OCI-LY3 (cell line): ENCODE data around the gene SSC5D.

Experiments
- H2AFZ ChIP-seq: fragments of 200-600, 300-600 bp; shearing (Covaris generic); 2 replicates; pipeline ENCODE4 v1.6.0; 2014; ENCODE audit warnings: antibody characterized with exemption, low read depth, low read length
- H3K27ac ChIP-seq: fragments of 200-600, 300-600 bp; sonication (generic); 2 replicates; pipeline ENCODE4 v1.5.1; 2014; ENCODE audit warnings: mild to moderate bottlenecking, low read length, moderate library complexity, mixed read lengths
- H3K27me3 ChIP-seq: fragments of 200-600, 300-600 bp; sonication (generic); 2 replicates; pipeline ENCODE4 v1.6.1; 2014; ENCODE audit warnings: low read depth, low read length, mixed read lengths
- H3K36me3 ChIP-seq: fragments of 200-600, 300-600 bp; sonication (generic); replicated peaks from 2 replicates; pipeline ENCODE3; 2014; ENCODE audit warnings: low read depth, low read length, mixed read lengths
- H3K4me1 ChIP-seq: fragments of 300-600, 200-600 bp; sonication (generic); 2 replicates; pipeline ENCODE4 v1.6.1; 2014; ENCODE audit warnings: low read length, mixed read lengths
- H3K4me2 ChIP-seq: fragments of 200-600, 300-600 bp; sonication (generic); 2 replicates; pipeline ENCODE4 v1.6.1; 2014; ENCODE audit warnings: low read length, mixed read lengths
- H3K4me3 ChIP-seq: fragments of 300-600, 200-600 bp; sonication (generic); 2 replicates; pipeline ENCODE4 v1.5.1; 2014; ENCODE audit warnings: antibody characterized with exemption, mild to moderate bottlenecking, low read length, moderate library complexity
- H3K79me2 ChIP-seq: fragments of 300-600, 200-600 bp; shearing (Covaris generic); 2 replicates; pipeline ENCODE4 v1.6.1; 2014; ENCODE audit warnings: mild to moderate bottlenecking, low read length, mixed read lengths
- H3K9ac ChIP-seq: fragments of 300-600, 200-600 bp; shearing (Covaris generic); 2 replicates; pipeline ENCODE4 v1.6.0; 2014; ENCODE audit warnings: mild to moderate bottlenecking, low read length, moderate library complexity
- H3K9me3 ChIP-seq: fragments of 200-600, 300-600 bp; shearing (Covaris generic); 2 replicates; pipeline ENCODE4 v1.6.1; 2014; ENCODE audit warnings: low read length, mixed read lengths; ENCODE audit not compliant: insufficient read depth
- H4K20me1 ChIP-seq: fragments of 200-600, 300-600 bp; sonication (generic); 2 replicates; pipeline ENCODE4 v1.6.1; 2016; ENCODE audit warnings: low read length, mixed read lengths; ENCODE audit not compliant: insufficient read depth
- CTCF ChIP-seq: fragments of 200-600, 300-600 bp; sonication (generic); IDR thresholded peaks from 2 replicates; pipeline ENCODE4 v1.5.1; 2014; ENCODE audit warnings: antibody characterized with exemption, low read length, low read depth
- EZH2phosphoT487 ChIP-seq: fragments of 200-600 bp; shearing (Covaris generic); IDR thresholded peaks from 2 replicates; pipeline ENCODE4 v1.6.1; 2018; ENCODE audit warnings: antibody characterized with exemption, mixed run types, low read depth

Gene SSC5D

GRCh38 chr19:55449469-55449868 is 38.8 kb upstream of the SSC5D start:
- H3K36me3 ChIP-seq: peaks cover 3% of the 10 kb centered on the region
- H3K27ac ChIP-seq: no peak overlapping the region
- no peak overlapping the region for H2AFZ ChIP-seq
- TF ChIP-seq EZH2phosphoT487 (no peak), CTCF (no peak)
- no peaks in the 10 kb centered on the region for H4K20me1 ChIP-seq
- H3K4me1 ChIP-seq: no peaks in the 10 kb centered on the region
- no peaks in the 10 kb centered on the region for H3K79me2 ChIP-seq
- no peak overlapping the region for H3K4me2 ChIP-seq
- no peaks in the 10 kb centered on the region for H3K9me3 ChIP-seq
- no peak overlapping the region for H3K9ac ChIP-seq
- no peak overlapping the region for H3K4me3 ChIP-seq
- no peaks in the 10 kb centered on the region for H3K27me3 ChIP-seq

- no peaks in the 10 kb centered on the region for H3K9me3 ChIP-seq
- H3K27me3 ChIP-seq: no peaks in the 10 kb centered on the region
- peaks cover 3% of the 10 kb centered on the region for H3K36me3 ChIP-seq
- no peaks in the 10 kb centered on the region for H3K4me1 ChIP-seq
- H3K4me3 ChIP-seq: no peak overlapping the region
- no peaks in the 10 kb centered on the region for H4K20me1 ChIP-seq
- no peak overlapping the region for H3K4me2 ChIP-seq
- no peak overlapping the region for H2AFZ ChIP-seq
- TF ChIP-seq CTCF (no peak), EZH2phosphoT487 (no peak)
- H3K27ac ChIP-seq: no peak overlapping the region
- no peaks in the 10 kb centered on the region for H3K79me2 ChIP-seq
- H3K9ac ChIP-seq: no peak overlapping the region
Observed at GRCh38 chr19:55451163-55451964, 36.9 kb upstream of the SSC5D start.

GRCh38 chr19:55451965-55452748 is 36.1 kb upstream of the SSC5D start:
- Histone ChIP-seq H3K36me3 (peaks cover 3% of the 10 kb centered on the region), H3K9me3 (no peaks in the 10 kb centered on the region), H3K27me3 (no peaks in the 10 kb centered on the region), H3K79me2 (no peaks in the 10 kb centered on the region), H2AFZ (no peak overlapping the region), H3K9ac (no peak overlapping the region), H3K27ac (no peak overlapping the region), H3K4me1 (no peaks in the 10 kb centered on the region), H3K4me2 (no peak overlapping the region), H4K20me1 (no peaks in the 10 kb centered on the region), H3K4me3 (no peak overlapping the region)
- TF ChIP-seq EZH2phosphoT487: no peak
- TF ChIP-seq CTCF: no peak

GRCh38 chr19:55452749-55453346 is 35.4 kb upstream of the SSC5D start:
- peaks cover 3% of the 10 kb centered on the region for H3K36me3 ChIP-seq
- no peaks in the 10 kb centered on the region for H3K4me1 ChIP-seq
- no peaks in the 10 kb centered on the region for H3K79me2 ChIP-seq
- no peak overlapping the region for H3K4me3 ChIP-seq
- no peaks in the 10 kb centered on the region for H3K9me3 ChIP-seq
- H3K4me2 ChIP-seq: no peak overlapping the region
- H3K27me3 ChIP-seq: no peaks in the 10 kb centered on the region
- TF ChIP-seq EZH2phosphoT487: no peak
- TF ChIP-seq CTCF: 0 out of 2 replicates have a peak, but pooled peaks have one; percentile 6
- H3K9ac ChIP-seq: no peak overlapping the region
- H2AFZ ChIP-seq: no peak overlapping the region
- no peaks in the 10 kb centered on the region for H4K20me1 ChIP-seq
- H3K27ac ChIP-seq: no peak overlapping the region
